GM21515 (cell line): ENCODE data around the gene CARMIL3.
A peak's percentile ranks its signal among the peaks of the same experiment; 100 is the strongest.
"Not testable (repeated sequence)": the region's sequence is repeated elsewhere in the genome, so short reads cannot be mapped to it uniquely, and the experiment has no call there.

Experiments used
- ATAC-seq: cut with Tn5 transposase; IDR thresholded peaks from one replicate; pipeline ENCODE4 v1.9.1; 2021; ENCODE audit not compliant: unreplicated experiment

The CARMIL3 gene

DNA sequence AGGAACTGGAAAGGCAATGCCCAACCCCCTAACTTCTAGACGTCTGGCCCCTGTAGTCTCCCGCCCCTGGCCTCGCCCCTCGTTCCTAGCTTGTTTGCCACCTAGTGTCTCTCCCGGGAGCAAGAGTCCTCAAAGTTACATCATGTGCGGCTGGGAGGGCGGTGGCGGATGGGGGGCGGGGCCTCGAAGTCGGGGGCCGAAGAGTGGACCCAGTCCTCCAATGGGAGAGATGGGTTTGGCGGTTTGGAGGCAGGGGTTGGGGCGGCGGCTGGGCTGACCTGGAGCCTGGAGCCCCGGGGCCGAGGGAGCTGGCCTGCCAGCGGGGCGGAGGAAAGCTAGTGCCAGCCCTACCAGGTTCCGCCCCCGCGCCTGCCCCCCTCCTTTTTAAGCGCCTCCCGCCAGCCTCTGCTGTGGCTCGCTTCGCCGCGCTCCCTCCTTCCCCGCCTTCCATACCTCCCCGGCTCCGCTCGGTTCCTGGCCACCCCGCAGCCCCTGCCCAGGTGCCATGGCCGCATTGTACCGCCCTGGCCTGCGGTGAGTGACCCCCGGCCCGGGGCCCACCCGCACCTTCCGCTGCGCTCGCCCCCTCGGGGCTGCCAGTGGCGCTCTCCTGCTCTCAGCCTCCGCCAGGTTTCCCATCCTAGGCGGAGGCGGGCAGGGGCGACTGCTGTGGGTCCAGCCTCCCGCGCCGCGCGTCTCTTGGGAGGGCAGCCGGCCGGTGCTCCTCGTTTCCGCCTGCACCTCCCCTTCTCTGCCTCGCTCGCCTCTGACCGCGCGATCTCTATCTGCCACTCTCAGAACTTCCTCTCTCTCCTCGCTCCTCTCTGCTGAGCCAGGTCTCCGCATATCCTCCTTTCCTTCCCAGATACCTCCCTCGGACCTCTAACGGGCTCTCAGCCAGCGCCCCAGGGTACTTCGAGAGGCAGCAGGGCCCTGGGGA lies 42.4 kb downstream of the CARMIL3 start, which contains the start of gene PCK2:
PCK2 (plus strand) TSS at position 411 of the 940 bp plus-strand sequence; CDS start at position 506, 95 bp downstream.
- peak; percentile 41 for ATAC-seq

DNA sequence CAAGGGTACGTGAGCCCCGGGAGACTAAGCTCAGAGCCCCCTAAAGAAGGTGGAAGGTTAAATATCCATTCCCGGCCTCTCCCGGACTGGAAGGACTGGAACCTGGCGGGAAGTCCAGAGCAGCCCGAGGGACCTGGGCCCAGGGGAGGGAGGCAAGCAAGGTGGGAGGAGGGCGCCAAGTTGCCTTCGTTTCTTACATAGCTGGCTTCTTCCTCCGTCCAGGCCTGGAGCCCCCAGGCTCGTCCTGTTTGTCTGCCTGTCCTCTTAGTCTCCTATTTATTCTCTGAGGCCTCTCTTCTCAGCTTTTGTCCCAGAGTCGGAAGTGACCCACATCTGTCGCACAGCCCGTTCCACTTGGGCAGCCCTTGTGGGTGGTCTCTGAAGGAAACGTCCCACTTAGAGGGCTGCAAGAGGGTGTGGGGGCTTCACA lies 43.0 kb downstream of the CARMIL3 start:
- ATAC-seq, result no peak

DNA sequence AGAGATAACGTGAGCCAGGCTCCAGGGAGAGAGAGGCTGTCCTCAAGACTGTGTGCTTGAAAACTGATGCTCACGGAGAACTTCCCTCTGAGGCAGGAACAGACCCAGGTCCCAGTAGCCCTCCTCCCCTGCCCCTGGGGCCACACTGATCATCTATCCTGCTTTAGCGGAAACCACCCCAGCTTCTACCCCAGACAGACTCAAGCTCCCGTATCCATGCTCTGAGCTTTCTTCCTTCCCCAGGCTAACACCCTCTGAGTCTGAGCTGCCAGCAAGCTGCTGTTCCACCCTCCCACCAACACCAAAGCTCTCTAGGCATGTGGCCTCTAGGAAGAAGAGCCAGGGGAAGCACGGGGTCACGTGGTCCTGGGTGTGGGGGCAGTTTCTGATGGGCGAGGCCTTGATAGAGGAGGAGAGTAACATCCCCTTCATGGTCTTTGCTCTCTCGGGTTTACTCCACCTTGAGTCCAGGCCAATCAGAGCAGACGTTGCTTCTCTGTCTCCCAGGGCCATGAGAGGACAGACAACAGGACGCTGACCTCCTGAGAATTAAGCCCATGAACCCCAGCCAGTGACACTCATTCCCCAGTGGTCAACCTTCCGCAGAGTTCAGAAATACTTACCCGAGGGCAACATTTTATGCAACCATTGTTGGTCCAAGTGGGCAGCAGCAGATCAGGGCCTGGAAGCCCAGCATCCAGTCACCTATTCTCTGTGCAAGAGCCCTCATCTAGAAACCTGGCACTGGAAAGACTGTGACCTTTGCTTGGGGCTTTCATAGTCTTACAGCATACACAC lies 43.7 kb downstream of the CARMIL3 start:
- peak; percentile 60 for ATAC-seq

GRCh38 chr14:24096545-24097181 lies 44.9 kb downstream of the CARMIL3 start:
- ATAC-seq, result no peak

GRCh38 chr14:24098229-24098926 lies 46.6 kb downstream of the CARMIL3 start:
- no peak for ATAC-seq

GRCh38 chr14:24098927-24099813 lies 47.4 kb downstream of the CARMIL3 start:
- no peak for ATAC-seq

GRCh38 chr14:24100197-24100981 lies 48.6 kb downstream of the CARMIL3 start:
- no peak for ATAC-seq

GRCh38 chr14:24100982-24101494 lies 49.2 kb downstream of the CARMIL3 start:
- no peak for ATAC-seq

DNA sequence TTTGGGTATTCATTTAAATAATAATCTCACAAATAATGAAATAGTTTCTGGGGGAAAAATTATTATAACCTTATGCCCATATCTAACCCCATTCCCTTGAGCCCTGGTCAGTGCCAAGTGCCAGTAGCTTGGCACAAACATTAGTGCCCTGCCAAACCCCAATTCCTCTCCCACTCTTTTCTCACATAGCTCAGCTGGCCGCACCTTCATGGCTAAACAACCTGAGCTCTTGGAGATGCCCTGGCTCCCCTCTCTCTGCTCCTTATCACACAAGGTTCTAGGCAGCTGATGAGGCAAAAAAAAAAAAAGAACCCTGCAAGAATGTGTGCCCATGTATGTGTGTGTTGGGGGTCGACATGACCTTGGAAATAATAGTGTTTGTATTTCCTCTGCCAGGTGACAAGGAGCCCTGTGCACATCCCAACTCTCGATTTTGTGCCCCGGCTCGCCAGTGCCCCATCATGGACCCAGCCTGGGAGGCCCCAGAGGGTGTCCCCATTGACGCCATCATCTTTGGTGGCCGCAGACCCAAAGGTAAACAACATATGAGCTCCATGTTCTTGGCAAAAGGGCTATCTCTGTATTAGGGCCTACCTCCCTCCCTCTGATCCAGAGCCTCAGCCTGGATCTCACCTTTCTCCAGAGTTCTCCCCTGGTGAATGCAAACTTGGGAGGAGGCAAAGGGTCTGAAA lies 50.7 kb downstream of the CARMIL3 start:
- ATAC-seq, result no peak

DNA sequence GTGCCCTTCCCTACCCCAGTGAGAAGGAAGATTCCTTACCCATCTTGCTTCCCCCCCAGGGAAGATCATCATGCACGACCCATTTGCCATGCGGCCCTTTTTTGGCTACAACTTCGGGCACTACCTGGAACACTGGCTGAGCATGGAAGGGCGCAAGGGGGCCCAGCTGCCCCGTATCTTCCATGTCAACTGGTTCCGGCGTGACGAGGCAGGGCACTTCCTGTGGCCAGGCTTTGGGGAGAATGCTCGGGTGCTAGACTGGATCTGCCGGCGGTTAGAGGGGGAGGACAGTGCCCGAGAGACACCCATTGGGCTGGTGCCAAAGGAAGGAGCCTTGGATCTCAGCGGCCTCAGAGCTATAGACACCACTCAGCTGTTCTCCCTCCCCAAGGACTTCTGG lies 51.6 kb downstream of the CARMIL3 start:
- no peak for ATAC-seq

GRCh38 chr14:24105609-24106239 lies 53.9 kb downstream of the CARMIL3 start:
- not testable (repeated sequence) for ATAC-seq

GRCh38 chr14:24106672-24107271 lies 55.0 kb downstream of the CARMIL3 start:
- ATAC-seq, result no peak

- ATAC-seq, result peak; percentile 27
Observed at GRCh38 chr14:24108336-24108874, 56.6 kb downstream of the CARMIL3 start.

DNA sequence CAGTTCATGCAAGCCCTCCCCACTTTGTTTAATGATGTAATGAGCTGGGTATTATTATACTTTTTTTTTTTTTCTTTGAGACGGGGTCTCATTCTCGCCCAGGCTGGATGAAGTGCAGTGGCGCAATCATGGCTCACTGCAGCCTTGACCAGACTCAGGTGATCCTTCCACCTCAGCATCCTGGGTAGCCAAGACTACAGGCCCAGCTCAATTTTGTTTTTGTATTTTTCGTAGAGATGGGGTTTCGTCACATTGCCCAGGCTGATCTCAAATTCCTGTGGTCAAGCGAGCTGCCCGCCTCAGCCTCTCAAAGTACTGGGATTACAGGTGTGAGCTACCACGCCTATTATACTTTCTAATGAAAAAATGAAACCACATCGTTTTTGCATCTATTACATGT lies 58.3 kb downstream of the CARMIL3 start:
- ATAC-seq, result no peak

GRCh38 chr14:24110523-24110922 lies 58.7 kb downstream of the CARMIL3 start:
- ATAC-seq, result no peak

- no peak for ATAC-seq
Observed at GRCh38 chr14:24113379-24113800, 61.6 kb downstream of the CARMIL3 start.
